T47D (cell line): Measurements from ENCODE around the gene GNG4.
"Not testable (repeated sequence)": the region's sequence is repeated elsewhere in the genome, so short reads cannot be mapped to it uniquely, and the experiment has no call there.

ENCODE experiments used
- DNase-seq, 2 experiments: peaks; one replicate each; pipeline versions ENCODE4 v3.0.0 to v3.0.0-alpha.2; 2011 to 2012; ENCODE audit warnings: low read depth in 1 of 2, low spot score in 1 of 2
- JUND ChIP-seq: IDR thresholded peaks from 2 replicates; pipeline ENCODE4 v1.6.1; 2012; ENCODE audit warnings: low read depth
- in situ Hi-C: cut with HindIII; loops from 2 replicates; pipeline ENCODE4 v1.10.0; 2016; ENCODE audit warnings: low sequenced_read_pairs, low pct_unique_long_range_greater_than_20kb

Gene GNG4

DNA sequence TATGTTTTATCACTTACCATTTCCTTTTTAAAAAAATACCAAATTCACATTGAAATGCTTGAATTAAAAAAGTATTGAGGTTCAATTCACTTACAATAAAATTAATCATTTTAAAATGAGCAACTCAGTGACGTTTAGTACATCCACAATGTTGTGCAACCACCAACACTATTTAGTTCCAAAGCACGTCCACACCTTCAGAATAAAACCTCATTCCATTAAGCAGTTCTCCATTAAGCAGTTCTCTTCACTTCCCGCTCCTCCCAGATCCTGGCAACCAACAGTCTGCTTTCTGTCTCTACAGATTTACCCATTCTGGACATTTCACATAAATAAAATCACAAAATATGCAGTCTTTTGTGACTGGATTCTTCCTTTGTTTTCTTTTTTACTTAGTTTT, 41.3 kb downstream of the GNG4 start:
- DNase-seq, result no peak
- TF ChIP-seq JUND, result no peak
- in situ Hi-C loops, result no loop called here

DNA sequence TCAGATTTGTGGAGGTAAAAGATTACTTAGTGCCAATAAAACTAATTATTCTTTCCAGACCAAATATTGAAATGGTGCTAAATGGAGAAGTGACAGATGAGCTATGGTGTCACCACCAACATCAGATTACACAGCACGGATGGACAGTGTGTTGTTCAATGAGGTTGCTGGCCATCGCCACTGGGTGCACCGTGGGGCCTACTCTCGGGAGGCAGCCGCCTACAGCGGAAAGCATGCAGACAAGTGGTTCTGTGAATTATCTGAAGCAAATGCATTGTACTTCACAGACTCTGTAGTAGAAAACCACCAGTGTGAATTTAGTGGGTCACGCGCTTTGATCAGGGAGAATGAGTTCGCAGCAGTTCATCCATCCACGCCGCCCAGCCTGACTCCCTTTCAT, 42.3 kb downstream of the GNG4 start:
- TF ChIP-seq JUND, result no peak
- in situ Hi-C loops, result no loop called here
- no peak for DNase-seq

DNA sequence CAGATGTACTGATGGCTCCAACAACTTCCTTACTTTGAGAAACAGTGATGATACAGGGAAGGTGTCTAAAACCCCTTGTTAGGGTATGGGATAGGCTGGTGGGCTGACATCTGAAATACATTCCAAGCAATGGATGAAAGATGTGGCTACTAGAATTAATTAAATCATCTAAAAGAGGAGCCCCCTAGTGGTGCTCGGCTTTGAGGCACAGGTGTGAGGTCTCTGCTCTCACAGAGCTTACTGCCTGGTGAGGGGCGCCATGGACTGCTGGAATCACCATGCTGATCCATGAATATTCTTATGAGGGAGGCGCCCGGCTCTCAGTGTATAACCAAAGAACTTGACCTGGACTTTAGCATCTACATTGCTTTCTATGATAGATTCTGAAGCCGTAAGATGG, 48.5 kb downstream of the GNG4 start:
- in situ Hi-C loops, result no loop called here
- peak in 1 of 2 experiments; percentile 44 for DNase-seq
- TF ChIP-seq JUND, result no peak

DNA sequence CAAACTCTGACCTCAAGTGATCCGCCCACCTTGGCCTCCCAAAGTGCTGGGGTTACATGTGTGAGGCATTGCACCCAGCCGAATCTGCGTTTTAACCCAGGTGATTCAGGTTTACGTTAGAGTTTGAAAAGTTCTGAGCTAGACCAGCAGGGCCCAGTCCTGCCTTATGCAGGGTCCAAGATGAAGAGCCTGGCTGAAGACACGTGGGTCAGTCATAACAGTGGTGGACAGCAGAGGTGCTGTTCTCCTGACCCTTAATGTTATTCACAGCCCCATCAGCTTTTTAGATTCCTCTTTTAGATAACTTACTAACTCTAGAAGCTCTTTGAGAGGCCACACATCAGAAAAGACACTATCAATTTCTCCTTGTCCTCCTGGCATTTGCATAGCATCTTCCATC, 50.0 kb downstream of the GNG4 start:
- DNase-seq, result no peak
- in situ Hi-C loops, result no loop called here
- no peak for TF ChIP-seq JUND

DNA sequence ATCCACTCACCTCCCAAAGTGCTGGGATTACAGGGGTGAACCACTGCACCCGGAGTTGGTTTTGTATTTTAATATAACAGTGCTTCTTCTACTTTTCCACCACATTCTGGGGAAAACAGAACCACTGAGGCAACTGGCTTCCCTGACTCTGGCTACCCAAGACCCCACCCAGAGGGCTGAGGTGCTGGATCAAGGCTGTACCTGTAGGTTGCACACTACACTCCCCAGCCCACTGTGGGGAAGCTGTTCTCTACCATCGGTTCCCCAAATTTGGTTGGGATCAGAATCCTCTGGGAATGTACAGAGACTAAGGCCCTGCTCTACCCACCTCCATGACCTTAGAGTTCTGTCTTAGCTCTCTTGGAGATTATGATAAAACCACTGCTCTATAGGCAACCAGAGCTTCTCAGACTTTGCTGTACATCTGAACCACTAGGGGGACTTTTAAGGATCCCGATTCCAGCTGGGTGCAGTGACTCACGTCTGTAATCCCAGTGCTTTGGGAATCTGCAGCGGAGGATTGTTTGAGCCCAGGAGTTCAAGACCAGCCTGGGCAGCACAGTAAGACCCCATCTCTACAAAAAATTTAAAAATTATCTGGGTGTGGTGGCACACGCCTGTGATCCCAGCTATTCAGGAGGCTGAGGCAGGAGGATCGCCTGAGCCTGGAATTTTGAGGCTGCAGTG, 51.6 kb downstream of the GNG4 start:
- TF ChIP-seq JUND, result no peak
- in situ Hi-C loops, result no loop called here
- peak; percentile 60 to 72 for DNase-seq

DNA sequence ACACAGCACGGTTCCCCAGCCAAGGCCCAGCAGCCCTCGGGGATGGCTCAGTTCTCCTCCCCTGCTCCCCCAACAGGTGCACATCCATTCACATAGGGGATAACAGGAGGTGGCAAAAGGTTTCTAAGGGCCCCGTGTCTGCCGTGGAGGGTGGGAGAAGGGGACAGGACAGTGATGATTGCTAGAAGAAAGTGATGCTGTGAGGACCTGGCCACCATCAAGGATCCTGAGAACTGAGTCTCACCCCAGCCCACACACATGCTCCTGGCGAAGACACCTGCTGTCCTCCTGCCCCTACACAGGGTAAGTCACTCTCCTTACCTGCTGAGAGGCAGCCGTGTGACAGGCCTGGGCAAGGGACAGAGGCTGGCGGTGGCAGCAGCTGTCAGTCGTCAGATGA, 54.5 kb downstream of the GNG4 start:
- no peak for TF ChIP-seq JUND
- in situ Hi-C loops, result no loop called here
- no peak for DNase-seq

DNA sequence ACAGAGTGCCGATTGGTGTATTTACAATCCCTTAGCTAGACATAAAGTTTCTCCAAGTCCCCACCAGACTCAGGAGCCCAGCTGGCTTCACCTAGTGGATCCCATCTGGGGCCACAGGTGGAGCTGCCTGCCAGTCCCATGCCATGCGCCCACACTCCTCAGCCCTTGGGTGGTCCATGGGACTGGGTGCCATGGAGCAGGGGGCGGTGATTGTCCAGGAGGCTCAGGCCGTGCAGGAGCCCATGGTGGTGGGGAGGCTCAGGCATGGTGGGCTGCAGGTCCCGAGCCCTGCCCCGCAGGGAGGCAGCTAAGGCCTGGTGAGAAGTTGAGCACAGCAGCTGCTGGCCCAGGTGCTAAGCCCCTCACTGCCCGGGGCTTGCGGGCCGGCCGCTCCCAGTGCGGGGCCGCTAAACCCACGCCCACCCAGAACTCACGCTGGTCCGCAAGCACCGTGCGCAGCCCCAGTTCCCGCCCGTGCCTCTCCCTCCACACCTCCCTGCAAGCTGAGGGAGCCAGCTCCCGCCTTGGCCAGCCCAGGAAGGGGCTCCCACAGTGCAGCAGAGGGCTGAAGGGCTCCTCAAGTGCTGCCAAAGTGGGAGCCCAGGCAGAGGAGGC, 55.2 kb downstream of the GNG4 start:
- DNase-seq, in situ Hi-C loops: not testable (repeated sequence)

DNA sequence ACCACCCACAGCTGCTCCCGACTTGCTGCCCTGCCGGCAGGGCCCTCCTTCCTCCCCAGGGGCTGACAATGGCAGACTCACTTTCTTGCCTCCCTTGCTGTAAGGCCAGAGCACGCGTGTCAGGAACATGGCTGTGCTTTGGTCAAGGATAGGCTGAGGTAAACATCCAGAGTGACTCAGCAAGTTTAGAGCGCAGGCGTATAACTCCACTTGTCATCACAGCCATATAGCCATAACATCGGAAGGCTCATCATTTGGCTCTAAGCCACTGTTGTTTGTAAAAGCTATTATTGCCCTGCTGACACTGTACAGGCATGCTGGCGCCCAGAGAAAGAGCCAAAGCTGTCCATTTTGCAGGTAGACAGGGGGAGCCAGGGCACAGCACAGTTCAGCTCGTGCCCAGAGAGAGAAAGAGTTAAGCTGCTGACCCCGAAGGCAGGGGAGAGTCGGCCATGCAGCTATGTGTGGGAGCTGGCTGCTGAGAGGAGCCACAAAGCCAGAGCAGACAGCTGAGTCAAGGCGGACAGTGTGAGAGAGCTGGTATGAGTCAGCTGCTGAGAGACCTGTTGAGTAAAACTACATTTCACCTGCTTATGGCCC, 60.6 kb downstream of the GNG4 start:
- DNase-seq, result peak in 1 of 2 experiments; percentile 57
- in situ Hi-C loops, result no loop called here

DNA sequence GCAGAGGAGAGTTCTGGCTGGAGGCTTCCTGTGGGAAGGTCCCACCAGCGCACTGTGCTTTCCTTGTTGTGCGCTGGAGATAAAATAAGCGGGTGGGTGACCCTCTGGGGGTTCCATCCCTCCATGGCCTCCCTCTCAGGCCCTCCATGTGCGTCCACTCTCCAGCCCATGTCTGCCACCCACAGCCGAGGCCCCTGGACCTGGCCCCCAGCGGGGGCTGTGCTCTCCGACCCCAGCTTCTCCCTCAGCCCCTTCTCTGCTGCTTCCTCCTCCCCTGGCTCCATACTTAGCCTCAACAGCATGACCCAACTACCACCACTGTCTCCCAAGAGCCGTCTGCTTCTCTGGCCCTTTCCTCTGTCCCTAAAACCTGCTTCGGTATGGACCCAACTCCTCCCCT, 61.4 kb downstream of the GNG4 start:
- TF ChIP-seq JUND, result no peak
- in situ Hi-C loops, result no loop called here
- no peak for DNase-seq

More for the DNA sequence above, 60.6 kb downstream of the GNG4 start:
- no peak for TF ChIP-seq JUND

DNA sequence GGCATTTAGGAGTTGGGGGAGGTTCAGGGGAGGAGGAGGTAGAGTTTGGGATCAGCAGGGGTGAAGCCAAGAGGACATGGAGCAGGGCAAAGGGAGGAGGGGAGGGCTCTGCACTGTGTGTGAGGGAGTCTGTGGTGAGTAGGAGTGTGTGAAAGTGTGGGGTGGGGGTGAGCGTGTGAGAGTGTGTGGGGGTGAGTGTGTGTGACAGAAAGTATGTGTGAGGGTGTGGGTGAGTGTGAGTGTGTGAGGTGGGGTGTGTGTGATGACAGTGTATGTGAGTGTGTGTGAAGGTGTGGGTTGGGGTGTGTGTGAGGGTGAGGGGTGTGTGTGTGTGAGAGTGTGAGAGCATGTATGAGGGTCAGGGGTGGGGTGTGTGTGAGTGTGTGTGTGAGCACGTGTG, 62.6 kb downstream of the GNG4 start:
- DNase-seq, result no peak
- in situ Hi-C loops, result no loop called here
- TF ChIP-seq JUND, result no peak

DNA sequence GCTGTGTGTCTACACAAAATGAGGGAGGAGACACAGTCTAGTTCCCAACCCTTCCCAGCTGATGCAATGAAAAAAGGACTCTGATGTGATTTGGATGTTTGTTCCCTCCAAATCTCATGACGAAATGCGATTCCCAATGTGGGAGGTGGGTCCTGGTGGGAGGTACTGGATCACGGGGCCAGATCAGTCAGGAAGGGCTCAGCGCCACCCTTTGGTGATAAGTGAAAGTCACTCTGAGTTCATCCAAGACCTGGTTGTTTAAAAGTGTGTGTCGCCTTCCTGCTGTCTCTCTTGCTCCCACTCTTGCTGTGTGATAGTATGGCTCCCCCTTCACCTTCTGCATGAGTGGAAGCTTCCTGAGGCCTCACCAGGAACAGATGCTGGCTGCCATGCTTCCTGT, 63.2 kb downstream of the GNG4 start:
- in situ Hi-C loops, result no loop called here
- no peak for TF ChIP-seq JUND

DNA sequence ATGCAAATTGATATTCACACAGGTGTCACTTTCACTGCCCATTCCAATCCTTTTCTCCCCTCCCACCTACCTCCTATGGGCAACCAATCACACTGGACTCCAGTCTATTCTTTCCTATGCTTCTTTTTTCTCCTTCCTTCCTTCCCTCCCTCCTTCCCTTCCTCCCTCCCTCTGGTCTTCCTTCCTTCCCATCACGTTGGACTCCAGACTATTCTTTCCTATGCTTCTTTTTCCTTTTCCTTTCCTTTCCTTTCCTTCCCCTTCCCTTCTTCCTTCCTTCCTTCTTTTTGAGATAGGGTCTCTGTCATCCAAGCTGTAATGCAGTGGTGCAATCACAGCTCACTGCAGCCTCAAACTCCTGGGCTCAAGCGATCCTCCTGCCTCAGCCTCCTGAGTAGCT, 64.6 kb downstream of the GNG4 start:
- TF ChIP-seq JUND, result no peak
- DNase-seq, result no peak
- in situ Hi-C loops, result no loop called here

More for the DNA sequence above, 63.2 kb downstream of the GNG4 start:
- no peak for DNase-seq

DNA sequence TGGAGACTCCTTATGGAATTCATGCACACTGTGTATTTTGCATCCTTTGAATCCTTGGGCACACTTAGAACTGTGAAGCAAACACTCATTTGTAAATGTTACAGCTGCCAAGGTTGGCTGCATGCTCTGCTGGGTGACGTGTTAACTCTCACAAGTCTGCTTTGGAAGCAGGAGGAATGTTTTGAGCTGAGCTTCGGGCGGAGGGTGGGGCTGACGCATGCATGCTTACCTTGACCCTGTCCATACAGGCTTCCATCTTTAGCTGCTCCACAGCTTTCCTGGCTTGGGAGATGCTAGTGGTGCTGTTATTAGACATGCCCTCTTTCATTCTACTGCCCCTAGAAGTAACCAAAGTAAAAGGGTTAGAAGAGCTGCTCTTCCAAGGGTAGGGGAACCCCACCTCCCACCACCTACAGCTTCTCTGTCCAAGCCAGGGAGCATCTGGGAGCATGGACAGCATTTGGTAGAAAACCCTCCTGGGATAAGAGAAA, 66.0 kb downstream of the GNG4 start:
- DNase-seq, result peak in 1 of 2 experiments; percentile 24
- no peak for TF ChIP-seq JUND
- in situ Hi-C loops, result no loop called here
